T-helper 17 cell (primary cell): ENCODE results near the gene RSRC1. TPM values are rescaled to one million over a fixed set of nuclear protein-coding genes. Genes with fewer than 3 reads are reported as not detected.

Experiments used
- total RNA-seq, 4 donors: library from RNA in 2 of 4; stranded (reverse) in 2 of 4; gene quantifications; one replicate each; pipeline ENCODE4 v1.2.3 and lab custom pipeline; 2022 to 2026

RSRC1 gene
- total RNA-seq, 2 donors from 2014 or later = 30.8 to 31.6 TPM

Other genes starting within 250 kb of the RSRC1 start
- gene SHOX2, start 3.7 kb upstream of the RSRC1 start, total RNA-seq = not detected